HG03045 (cell line): Measurements from ENCODE around the gene COL8A1.

Experiments used
- ATAC-seq: cut with Tn5 transposase; IDR thresholded peaks from one replicate; pipeline ENCODE4 v1.9.1; 2021; ENCODE audit warnings: mild to moderate bottlenecking, moderate library complexity; ENCODE audit not compliant: unreplicated experiment

Gene COL8A1

GRCh38 chr3:99637368-99638111 is 854 bp upstream of the COL8A1 start:
- ATAC-seq = no peak

GRCh38 chr3:99639579-99639978 is 1.2 kb downstream of the COL8A1 start:
- ATAC-seq = no peak

- ATAC-seq = no peak
Observed at GRCh38 chr3:99640214-99640851, 1.9 kb downstream of the COL8A1 start.

DNA sequence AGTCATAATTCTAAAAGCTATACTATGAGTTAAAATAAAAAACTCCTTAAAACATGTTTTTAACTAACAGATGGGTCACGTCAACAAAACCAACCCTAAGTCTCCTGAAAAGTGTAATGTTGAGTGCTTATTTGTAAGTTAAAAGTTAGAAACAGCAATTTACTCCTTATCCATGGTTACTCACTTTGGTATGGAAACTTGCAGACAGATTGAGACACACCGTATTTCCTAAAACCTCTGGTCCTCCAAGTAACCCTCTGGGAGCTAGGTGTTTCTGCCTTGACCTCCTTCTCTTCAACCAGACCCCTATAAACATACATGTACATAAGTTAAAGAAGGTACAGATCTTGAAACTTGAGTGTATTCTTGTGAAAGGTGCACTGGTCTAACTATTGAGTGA is 3.1 kb downstream of the COL8A1 start:
- no peak for ATAC-seq

GRCh38 chr3:99641982-99642381 is 3.6 kb downstream of the COL8A1 start:
- ATAC-seq = no peak

- ATAC-seq = no peak
Observed at GRCh38 chr3:99644017-99644416, 5.6 kb downstream of the COL8A1 start.

GRCh38 chr3:99644746-99645145 is 6.4 kb downstream of the COL8A1 start:
- ATAC-seq = no peak

GRCh38 chr3:99645277-99646106 is 7.1 kb downstream of the COL8A1 start:
- ATAC-seq = no peak

GRCh38 chr3:99646107-99646435 is 7.7 kb downstream of the COL8A1 start:
- ATAC-seq = no peak

- no peak for ATAC-seq
Observed at GRCh38 chr3:99647081-99647480, 8.7 kb downstream of the COL8A1 start.

- no peak for ATAC-seq
Observed at GRCh38 chr3:99648101-99648500, 9.7 kb downstream of the COL8A1 start.

- ATAC-seq = no peak
Observed at GRCh38 chr3:99648516-99648915, 10.1 kb downstream of the COL8A1 start.

- ATAC-seq = no peak
Observed at GRCh38 chr3:99651531-99651930, 13.1 kb downstream of the COL8A1 start.

- no peak for ATAC-seq
Observed at GRCh38 chr3:99656624-99657023, 18.2 kb downstream of the COL8A1 start.

- ATAC-seq = no peak
Observed at GRCh38 chr3:99658274-99658673, 19.9 kb downstream of the COL8A1 start.

GRCh38 chr3:99659032-99659431 is 20.6 kb downstream of the COL8A1 start:
- ATAC-seq = no peak

DNA sequence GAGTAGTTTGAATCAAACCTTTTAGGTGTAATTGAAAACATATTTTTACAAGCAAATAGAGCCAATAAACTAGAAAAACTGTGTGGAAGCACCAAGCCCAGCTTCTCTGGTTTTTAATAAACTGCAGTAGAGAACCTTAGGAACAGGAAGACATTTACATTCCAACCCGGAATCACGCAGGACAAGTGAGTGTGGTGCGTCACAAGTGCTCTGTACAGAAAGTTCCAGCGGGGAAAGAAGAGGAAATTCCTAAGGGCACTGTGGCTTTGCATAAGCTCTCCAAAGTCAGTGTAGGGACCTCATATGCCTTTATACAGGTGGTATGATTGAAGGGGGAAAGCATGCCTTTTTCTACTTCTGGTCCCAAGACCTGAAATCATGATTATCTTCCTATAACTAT is 21.6 kb downstream of the COL8A1 start:
- no peak for ATAC-seq

DNA sequence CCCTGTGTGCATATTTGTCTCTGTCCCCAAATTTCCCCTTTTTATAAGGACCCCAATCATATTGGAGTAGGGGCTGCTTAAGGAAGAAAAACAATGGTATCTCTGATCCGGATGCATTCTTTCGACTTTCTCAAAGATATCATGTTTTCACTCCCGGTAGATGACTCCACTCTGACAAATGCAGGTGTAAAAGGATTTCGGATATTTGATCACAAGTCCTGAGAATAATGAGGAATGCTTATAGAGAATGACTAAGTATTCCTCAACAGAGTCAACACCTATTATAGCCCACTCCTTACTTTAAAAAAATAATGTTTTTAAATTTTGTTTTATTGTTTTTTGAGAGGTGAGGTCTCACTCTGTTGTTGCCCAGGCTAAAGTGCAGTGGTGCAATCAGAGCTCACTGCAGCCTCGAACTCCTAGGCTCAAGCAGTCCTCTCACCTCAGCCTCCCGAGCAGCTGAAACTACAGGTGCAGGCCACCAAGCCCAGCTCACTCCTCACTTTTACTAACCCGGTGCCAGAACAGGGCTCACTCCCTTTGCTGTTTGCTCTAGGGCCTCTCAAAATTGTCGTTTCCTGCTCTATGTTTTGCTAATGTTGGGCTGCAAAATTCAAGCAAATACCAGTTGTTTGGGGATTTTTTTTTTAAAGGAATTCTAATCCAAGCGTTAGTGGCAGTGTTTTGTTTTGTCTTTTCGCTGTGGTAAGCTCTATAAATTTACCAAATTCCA is 24.6 kb downstream of the COL8A1 start:
- ATAC-seq = no peak

DNA sequence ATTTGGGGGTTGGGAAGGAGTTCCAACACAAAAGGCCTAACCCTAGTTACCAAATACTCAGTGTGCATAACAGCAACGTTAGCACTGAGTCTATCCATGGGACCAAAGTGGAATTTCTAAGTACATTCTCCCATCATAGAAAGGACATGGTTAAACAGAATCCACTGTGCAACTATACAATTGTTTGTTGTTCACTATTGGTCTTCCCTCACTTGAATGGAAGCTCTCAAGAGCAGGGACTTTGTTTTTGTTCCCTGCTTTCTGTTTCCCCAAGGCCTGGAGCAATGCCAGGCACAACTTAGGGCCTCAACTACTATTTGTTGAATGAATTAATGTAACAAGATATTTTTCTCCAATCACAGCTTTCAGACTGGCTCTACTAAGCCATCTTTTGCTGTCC is 25.6 kb downstream of the COL8A1 start:
- ATAC-seq = no peak

- no peak for ATAC-seq
Observed at GRCh38 chr3:99665017-99665416, 26.6 kb downstream of the COL8A1 start.

DNA sequence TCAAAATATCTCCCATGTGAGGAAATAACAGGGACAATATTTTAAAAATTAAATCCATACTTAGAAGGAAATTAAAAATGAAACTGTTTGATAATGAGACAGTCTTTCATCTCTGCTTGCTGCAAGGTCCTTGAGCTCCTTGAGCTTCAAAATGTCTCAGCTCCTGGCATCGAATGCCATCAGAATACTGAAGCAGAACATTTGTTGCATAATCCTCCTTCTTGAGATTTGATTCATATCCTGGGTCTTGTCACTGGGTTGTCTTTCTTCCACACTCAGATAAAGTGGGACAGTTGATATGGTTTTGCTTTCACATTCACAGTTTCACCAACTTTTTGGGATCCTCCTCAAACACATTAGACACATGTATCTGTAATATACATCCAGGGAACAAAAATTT is 27.8 kb downstream of the COL8A1 start:
- ATAC-seq = no peak
